Progenitor cell of endocrine pancreas (in vitro differentiated cells): Measurements from ENCODE around the gene POU6F2. TPM values are rescaled to one million over a fixed set of nuclear protein-coding genes. Genes with fewer than 3 reads are reported as not detected.

Experiments
- DNase-seq: peaks from one replicate; pipeline ENCODE4 v3.0.0; 2021; ENCODE audit warnings: low spot score; ENCODE audit not compliant: unreplicated experiment
- H3K27ac Mint-ChIP-seq: 2 replicates; pipeline ENCODE4 v1.8.0; 2021; ENCODE audit warnings: mild to moderate bottlenecking, moderate library complexity, mixed read lengths
- H3K27me3 Mint-ChIP-seq: 2 replicates; pipeline ENCODE4 v1.8.0; 2021; ENCODE audit warnings: mixed read lengths
- H3K36me3 Mint-ChIP-seq: 2 replicates; pipeline ENCODE4 v1.8.0; 2022; ENCODE audit warnings: mixed read lengths; ENCODE audit not compliant: insufficient read depth
- H3K4me1 Mint-ChIP-seq: 2 replicates; pipeline ENCODE4 v1.8.0; 2021; ENCODE audit warnings: low read depth, mixed read lengths
- H3K4me3 Mint-ChIP-seq: 2 replicates; pipeline ENCODE4 v1.8.0; 2021; ENCODE audit warnings: low read depth, mild to moderate bottlenecking, moderate library complexity, mixed read lengths
- H3K9me3 Mint-ChIP-seq: 2 replicates; pipeline ENCODE4 v1.8.0; 2021; ENCODE audit warnings: low read depth, mixed read lengths
- CTCF ChIP-seq: fragments of 200-600 bp; sonication (generic); IDR thresholded peaks from one replicate; pipeline ENCODE4 v1.5.0; 2021; ENCODE audit warnings: antibody characterized with exemption, mild to moderate bottlenecking; ENCODE audit not compliant: unreplicated experiment
- total RNA-seq: library from RNA; stranded (reverse); gene quantifications from 2 replicates; pipeline ENCODE4 v1.2.1, GENCODE V29; 2021

The POU6F2 gene
- total RNA-seq, 1 donor from 2014 or later = 5.6 TPM

GRCh38 chr7:39493934-39494333 is 516.2 kb downstream of the POU6F2 start:
- Mint-ChIP-seq H3K27ac (no peak overlapping the region), H3K4me3 (no peak overlapping the region), H3K36me3 (no peaks in the 10 kb centered on the region), H3K27me3 (no peaks in the 10 kb centered on the region), H3K9me3 (no peaks in the 10 kb centered on the region), H3K4me1 (peaks cover 8% of the 10 kb centered on the region)
- no peak for DNase-seq
- no peak for TF ChIP-seq CTCF

GRCh38 chr7:39501358-39501757 is 523.6 kb downstream of the POU6F2 start:
- H3K4me3 Mint-ChIP-seq = no peak overlapping the region
- no peaks in the 10 kb centered on the region for H3K9me3 Mint-ChIP-seq
- H3K4me1 Mint-ChIP-seq = no peaks in the 10 kb centered on the region
- no peaks in the 10 kb centered on the region for H3K27me3 Mint-ChIP-seq
- H3K36me3 Mint-ChIP-seq = no peaks in the 10 kb centered on the region
- no peak overlapping the region for H3K27ac Mint-ChIP-seq
- DNase-seq = no peak
- no peak for TF ChIP-seq CTCF

- Mint-ChIP-seq H3K36me3 (no peaks in the 10 kb centered on the region), H3K9me3 (no peaks in the 10 kb centered on the region), H3K27ac (no peak overlapping the region), H3K4me1 (no peaks in the 10 kb centered on the region), H3K27me3 (no peaks in the 10 kb centered on the region), H3K4me3 (no peak overlapping the region)
- TF ChIP-seq CTCF = no peak
- DNase-seq = no peak
These were observed 527.3 kb downstream of the POU6F2 start for GRCh38 chr7:39504963-39505362.

GRCh38 chr7:39507866-39508551 is 530.3 kb downstream of the POU6F2 start:
- Mint-ChIP-seq H3K27ac (no peak overlapping the region), H3K9me3 (no peaks in the 10 kb centered on the region), H3K27me3 (no peaks in the 10 kb centered on the region), H3K36me3 (no peaks in the 10 kb centered on the region), H3K4me1 (no peaks in the 10 kb centered on the region), H3K4me3 (no peak overlapping the region)
- TF ChIP-seq CTCF = no peak
- no peak for DNase-seq

- H3K4me1 Mint-ChIP-seq = no peaks in the 10 kb centered on the region
- no peaks in the 10 kb centered on the region for H3K9me3 Mint-ChIP-seq
- no peak for TF ChIP-seq CTCF
- H3K27ac Mint-ChIP-seq = no peak overlapping the region
- DNase-seq = no peak
- no peaks in the 10 kb centered on the region for H3K36me3 Mint-ChIP-seq
- H3K27me3 Mint-ChIP-seq = no peaks in the 10 kb centered on the region
- H3K4me3 Mint-ChIP-seq = no peak overlapping the region
These were observed 531.7 kb downstream of the POU6F2 start for GRCh38 chr7:39509436-39509835.
